GM12864 (cell line): Measurements from ENCODE around the gene TMEM258.
A peak's percentile ranks its signal among the peaks of the same experiment; 100 is the strongest.

Source experiments
- DNase-seq: peaks from one replicate; pipeline ENCODE4 v3.0.0-alpha.2; 2011; ENCODE audit warnings: low read depth
- H3K4me3 ChIP-seq: 2 replicates; pipeline ENCODE4 v1.5.1; 2011; ENCODE audit warnings: mild to moderate bottlenecking, low read depth, low read length, control low read depth
- CTCF ChIP-seq: IDR thresholded peaks from 2 replicates; pipeline ENCODE4 v1.5.1; 2011; ENCODE audit warnings: low read depth, mild to moderate bottlenecking, moderate library complexity, low read length, control low read depth, inconsistent platforms; ENCODE audit errors: missing control alignments

The TMEM258 gene

GRCh38 chr11:61771195-61771894 is 21.1 kb downstream of the TMEM258 start:
- no peak for TF ChIP-seq CTCF
- no peak overlapping the region for H3K4me3 ChIP-seq
- DNase-seq: no peak

- TF ChIP-seq CTCF: no peak
- DNase-seq: no peak
- no peak overlapping the region for H3K4me3 ChIP-seq
These were observed 22.3 kb downstream of the TMEM258 start for GRCh38 chr11:61769946-61770683.

- TF ChIP-seq CTCF: peak; percentile 14
These were observed 23.1 kb downstream of the TMEM258 start for GRCh38 chr11:61769169-61769920.

GRCh38 chr11:61768376-61769076 is 23.9 kb downstream of the TMEM258 start:
- no peak overlapping the region for H3K4me3 ChIP-seq
- DNase-seq: no peak
- TF ChIP-seq CTCF: no peak

More at GRCh38 chr11:61769169-61769920, 23.1 kb downstream of the TMEM258 start:
- H3K4me3 ChIP-seq: no peak overlapping the region
- no peak for DNase-seq

GRCh38 chr11:61766353-61766841 is 26.0 kb downstream of the TMEM258 start:
- no peak for TF ChIP-seq CTCF
- no peak for DNase-seq
- H3K4me3 ChIP-seq: no peak overlapping the region

- no peak overlapping the region for H3K4me3 ChIP-seq
- no peak for TF ChIP-seq CTCF
- DNase-seq: no peak
These were observed 26.7 kb downstream of the TMEM258 start for GRCh38 chr11:61765550-61766253.
